HUES64 (cell line): Measurements from ENCODE around the gene STARD8. TPM values are rescaled to one million over a fixed set of nuclear protein-coding genes. Genes with fewer than 3 reads are reported as not detected.
"Not testable (repeated sequence)": the region's sequence is repeated elsewhere in the genome, so short reads cannot be mapped to it uniquely, and the experiment has no call there.

Experiments used
- H3K27ac ChIP-seq: 2 replicates; pipeline ENCODE4 v1.7.0; 2013; ENCODE audit warnings: low read depth, low read length, inconsistent platforms
- H3K27me3 ChIP-seq: 2 replicates; pipeline ENCODE4 v1.6.1; 2013; ENCODE audit warnings: mild to moderate bottlenecking, low read length; ENCODE audit not compliant: insufficient read depth
- H3K36me3 ChIP-seq: 2 replicates; pipeline ENCODE4 v1.6.1; 2013; ENCODE audit warnings: mild to moderate bottlenecking, low read length; ENCODE audit not compliant: insufficient read depth
- H3K4me1 ChIP-seq: 2 replicates; pipeline ENCODE4 v1.6.1; 2013; ENCODE audit warnings: mild to moderate bottlenecking, low read length, moderate library complexity; ENCODE audit not compliant: insufficient read depth
- H3K4me3 ChIP-seq: 2 replicates; pipeline ENCODE4 v1.5.1; 2013; ENCODE audit warnings: mild to moderate bottlenecking, low read length, moderate library complexity
- H3K9ac ChIP-seq: 2 replicates; pipeline ENCODE4 v1.6.1; 2013; ENCODE audit warnings: mild to moderate bottlenecking, low read depth, low read length
- H3K9me3 ChIP-seq: 2 replicates; pipeline ENCODE4 v1.6.1; 2013; ENCODE audit warnings: low read depth, low read length; ENCODE audit not compliant: insufficient read depth
- WGBS: fragments of 150-250, 120-280 bp; methylation state at CpG from one replicate; pipeline ENCODE4 v1.1.7; 2013; ENCODE audit warnings: missing lambda C conversion rate; 5-methylcytosine and 5-hydroxymethylcytosine counted together
- polyA plus RNA-seq, 2 experiments: library from polyadenylated mRNA; stranded (reverse); fragments of 50-300 nt; gene quantifications; one replicate each; pipeline ENCODE4 v1.2.3, GENCODE V29; 2013

STARD8 gene
- polyA plus RNA-seq (2013, experiment 1 of 2) = 1.8 TPM
- polyA plus RNA-seq (2013, experiment 2 of 2) = 2.8 TPM

GRCh38 chrX:68647156-68647957, at the start of gene STARD8:
TSS of gene STARD8 (plus strand) at chrX:68647666. CDS start at chrX:68647883, 217 bp downstream.
- WGBS = 14% methylated on average over 40 of the region's 40 CpGs
- Histone ChIP-seq H3K36me3 (no peaks in the 10 kb centered on the region), H3K9ac (no peak within 1 kb of the TSS), H3K4me3 (peak within 1 kb of the TSS; percentile 43), H3K9me3 (no peaks in the 10 kb centered on the region), H3K27ac (no peak within 1 kb of the TSS), H3K4me1 (peaks cover 18% of the 10 kb centered on the region), H3K27me3 (peaks cover 12% of the 10 kb centered on the region)

- H3K4me1 ChIP-seq = no peaks in the 10 kb centered on the region
- no peaks in the 10 kb centered on the region for H3K27me3 ChIP-seq
- H3K27ac ChIP-seq = no peak overlapping the region
- WGBS = 39% methylated on average over 1 of the region's 1 CpG
- H3K36me3 ChIP-seq = no peaks in the 10 kb centered on the region
- no peak overlapping the region for H3K9ac ChIP-seq
- no peaks in the 10 kb centered on the region; the same call in 1 of the 2 replicates for H3K9me3 ChIP-seq
- H3K4me3 ChIP-seq = no peak overlapping the region
These were observed 48.6 kb upstream of the STARD8 start for GRCh38 chrX:68598841-68599240.

- H3K4me3 ChIP-seq = no peak overlapping the region
- H3K9me3 ChIP-seq = no peaks in the 10 kb centered on the region; the same call in 1 of the 2 replicates
- H3K9ac ChIP-seq = no peak overlapping the region
- no peaks in the 10 kb centered on the region for H3K27me3 ChIP-seq
- 100% methylated on average over 2 of the region's 3 CpGs for WGBS
- H3K27ac ChIP-seq = no peak overlapping the region
- H3K36me3 ChIP-seq = no peaks in the 10 kb centered on the region
- no peaks in the 10 kb centered on the region for H3K4me1 ChIP-seq
These were observed 48.0 kb upstream of the STARD8 start for GRCh38 chrX:68599256-68600152.

- not testable (repeated sequence) for H3K9me3 ChIP-seq, H3K4me3 ChIP-seq, H3K36me3 ChIP-seq, H3K27me3 ChIP-seq, H3K4me1 ChIP-seq, H3K9ac ChIP-seq, H3K27ac ChIP-seq
- WGBS = no CpG with 5 or more reads among the region's 2 CpGs
These were observed 43.2 kb upstream of the STARD8 start for GRCh38 chrX:68604216-68604615.

GRCh38 chrX:68614733-68615132, 32.7 kb upstream of the STARD8 start:
- not testable (repeated sequence) for H3K4me3 ChIP-seq, H3K36me3 ChIP-seq, H3K9ac ChIP-seq, H3K9me3 ChIP-seq, H3K27ac ChIP-seq, H3K27me3 ChIP-seq, H3K4me1 ChIP-seq
- no CpG with 5 or more reads among the region's 3 CpGs for WGBS

GRCh38 chrX:68627986-68628385, 19.5 kb upstream of the STARD8 start:
- H3K27ac ChIP-seq = no peak overlapping the region
- 100% methylated on average over 2 of the region's 5 CpGs for WGBS
- H3K4me1 ChIP-seq = no peaks in the 10 kb centered on the region
- no peaks in the 10 kb centered on the region for H3K9me3 ChIP-seq
- H3K36me3 ChIP-seq = no peaks in the 10 kb centered on the region
- no peaks in the 10 kb centered on the region for H3K27me3 ChIP-seq
- H3K4me3 ChIP-seq = no peak overlapping the region
- H3K9ac ChIP-seq = no peak overlapping the region

- 90% methylated on average over 2 of the region's 7 CpGs for WGBS
- H3K9ac ChIP-seq, H3K27ac ChIP-seq, H3K27me3 ChIP-seq, H3K4me1 ChIP-seq, H3K4me3 ChIP-seq, H3K9me3 ChIP-seq, H3K36me3 ChIP-seq: not testable (repeated sequence)
These were observed 17.5 kb upstream of the STARD8 start for GRCh38 chrX:68629936-68630335.

- Histone ChIP-seq H3K36me3 (no peaks in the 10 kb centered on the region), H3K27ac (no peak overlapping the region), H3K4me3 (no peak overlapping the region), H3K9ac (no peak overlapping the region), H3K4me1 (no peaks in the 10 kb centered on the region), H3K9me3 (no peaks in the 10 kb centered on the region), H3K27me3 (no peaks in the 10 kb centered on the region)
- WGBS = 87% methylated on average over 4 of the region's 4 CpGs
These were observed 16.1 kb upstream of the STARD8 start for GRCh38 chrX:68631336-68631735.

GRCh38 chrX:68632491-68632890, 15.0 kb upstream of the STARD8 start:
- WGBS = 86% methylated on average over 1 of the region's 2 CpGs

GRCh38 chrX:68633981-68634380, 13.5 kb upstream of the STARD8 start:
- Histone ChIP-seq H3K36me3 (no peaks in the 10 kb centered on the region), H3K4me3 (no peak overlapping the region), H3K9me3 (no peaks in the 10 kb centered on the region), H3K9ac (no peak overlapping the region), H3K4me1 (no peaks in the 10 kb centered on the region), H3K27me3 (no peaks in the 10 kb centered on the region), H3K27ac (no peak overlapping the region)
- 88% methylated on average over 2 of the region's 2 CpGs for WGBS

More at GRCh38 chrX:68632491-68632890, 15.0 kb upstream of the STARD8 start:
- no peaks in the 10 kb centered on the region for H3K9me3 ChIP-seq
- no peak overlapping the region for H3K9ac ChIP-seq
- H3K36me3 ChIP-seq = no peaks in the 10 kb centered on the region
- H3K27ac ChIP-seq = no peak overlapping the region
- no peaks in the 10 kb centered on the region for H3K27me3 ChIP-seq
- H3K4me1 ChIP-seq = no peaks in the 10 kb centered on the region
- no peak overlapping the region for H3K4me3 ChIP-seq

GRCh38 chrX:68634649-68635227, 12.7 kb upstream of the STARD8 start:
- Histone ChIP-seq H3K9me3 (no peaks in the 10 kb centered on the region), H3K27ac (no peak overlapping the region), H3K4me3 (no peak overlapping the region), H3K4me1 (no peaks in the 10 kb centered on the region), H3K36me3 (no peaks in the 10 kb centered on the region), H3K9ac (no peak overlapping the region), H3K27me3 (no peaks in the 10 kb centered on the region)
- WGBS = 87% methylated on average over 1 of the region's 2 CpGs
